Right ventricle myocardium inferior (tissue), 1 donor: ENCODE measurements around the gene MARK2. TPM values are rescaled to one million over a fixed set of nuclear protein-coding genes. Genes with fewer than 3 reads are reported as not detected.
"Not testable (repeated sequence)": the region's sequence is repeated elsewhere in the genome, so short reads cannot be mapped to it uniquely, and the experiment has no call there.

Experiments used
- ATAC-seq: fragments of 200-7000 bp; cut with Tn5 transposase; one replicate; pipeline ENCODE4 v1.9.1; 2020; ENCODE audit warnings: mild to moderate bottlenecking, moderate library complexity
- DNase-seq: peaks from one replicate; pipeline ENCODE4 v3.0.0; 2021; ENCODE audit errors: missing footprints
- intact Hi-C: fragments of 100-400 bp; cut with DNase I; formaldehyde crosslinking; loops from one replicate; pipeline ENCODE4 v1.11.0; 2022
- long read RNA-seq: library from polyadenylated mRNA; unstranded; transcript quantifications from one replicate; pipeline ENCODE4 v2.0.0, GENCODE V29; 2021
- total RNA-seq: library from RNA; stranded (reverse); fragmentation: NEBNext Ultra II Directional; extraction: Animal tissue kit (Norgen Biotek cat#: 25700); gene quantifications from one replicate; pipeline ENCODE4 v1.2.1, GENCODE V29; 2021
- donor health status: DM: no; HTN: yes; CAD: no; lungs with severe emphysema.

The MARK2 gene
- 37.4 TPM for total RNA-seq
- long read RNA-seq, partial matches to known transcripts = 4 of 17 reads
- long read RNA-seq, other reads (novel, unspliced or antisense) = 13 of 17 reads

DNA sequence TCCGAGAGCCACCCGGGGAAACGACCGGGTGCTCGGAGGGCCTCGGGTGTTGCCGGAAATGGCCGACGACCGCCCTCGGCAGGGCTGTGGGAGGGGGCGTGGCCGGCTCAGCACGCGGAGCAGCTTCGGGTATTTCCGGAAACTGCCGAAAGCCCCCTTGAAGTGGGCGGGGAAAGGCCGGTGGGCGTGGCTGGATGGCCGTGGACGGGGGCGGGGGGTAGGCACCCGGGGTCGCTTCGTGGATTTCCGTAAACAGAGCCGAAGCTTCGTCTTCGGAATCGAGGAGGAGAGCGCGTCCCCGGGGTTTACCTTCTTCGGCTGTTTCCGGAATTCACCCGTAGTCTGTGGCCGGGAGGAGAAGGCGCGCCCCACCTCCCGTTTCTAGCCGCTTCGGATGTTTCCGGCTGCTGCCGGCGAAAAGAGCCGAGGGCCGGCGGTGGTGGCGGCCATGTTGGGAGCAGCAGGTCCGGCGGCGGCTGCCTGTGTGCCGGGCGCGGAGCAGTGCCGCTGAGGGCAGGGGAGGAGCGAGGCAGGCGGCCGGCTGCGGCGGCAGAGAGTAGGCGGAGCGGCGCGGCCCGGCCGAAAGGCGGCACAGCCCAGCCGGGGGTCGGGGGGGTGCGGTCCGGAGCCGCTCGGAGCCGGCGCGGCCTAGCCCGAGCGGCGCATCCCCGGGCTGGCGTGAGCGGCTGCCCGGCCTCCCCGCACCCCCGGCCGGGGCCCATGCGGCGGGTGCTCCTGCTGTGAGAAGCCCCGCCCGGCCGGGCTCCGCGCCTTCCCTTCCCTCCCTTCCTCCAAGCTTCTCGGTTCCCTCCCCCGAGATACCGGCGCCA, at the start of gene MARK2:
Gene MARK2, plus strand, starts transcription at position 433 of the 830 bp plus-strand sequence. Its CDS starts 397 bp downstream, at position 830.
- intact Hi-C loops = loop anchor here (1.0 kb wide), 2 partner anchors 78 to 135 kb away; partner anchors contain the start of genes COX8A and RCOR2
- peak; percentile 93 for ATAC-seq

DNA sequence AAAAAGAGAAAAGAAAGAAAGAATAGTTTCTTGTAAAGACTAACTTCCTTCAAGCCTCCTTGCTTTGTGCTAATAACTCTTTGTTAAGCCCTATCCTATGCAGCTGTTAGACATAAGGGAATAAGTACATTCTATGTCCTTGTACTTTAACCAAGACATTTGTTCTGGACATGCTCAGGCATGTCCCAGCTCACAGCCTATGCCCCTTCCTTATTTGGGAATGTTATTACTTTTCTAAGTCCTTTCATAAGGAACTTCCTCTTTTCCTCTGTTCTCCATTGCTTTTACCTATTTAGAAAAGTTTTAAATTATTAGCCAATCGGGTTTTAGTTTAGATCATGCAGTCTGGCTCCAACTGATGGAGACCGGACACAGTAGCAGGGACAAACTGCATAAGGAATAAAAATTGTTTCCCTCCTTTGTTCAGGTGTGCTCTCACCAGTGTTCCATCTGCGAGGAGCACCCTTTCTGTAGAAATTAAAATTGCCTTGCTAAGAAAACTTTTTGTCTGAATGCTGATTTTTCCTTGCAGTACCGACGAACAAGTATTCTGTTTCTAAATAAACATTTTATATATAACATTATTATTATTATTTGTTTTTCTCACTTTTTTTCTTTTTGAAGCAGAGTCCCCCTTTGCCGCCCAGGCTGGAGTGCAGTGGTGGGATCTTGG, 47.3 kb upstream of the MARK2 start:
- DNase-seq = no peak
- intact Hi-C loops = no loop called here
- no peak for ATAC-seq

More for the DNA sequence above, at the start of gene MARK2:
- peak; percentile 97 for DNase-seq

DNA sequence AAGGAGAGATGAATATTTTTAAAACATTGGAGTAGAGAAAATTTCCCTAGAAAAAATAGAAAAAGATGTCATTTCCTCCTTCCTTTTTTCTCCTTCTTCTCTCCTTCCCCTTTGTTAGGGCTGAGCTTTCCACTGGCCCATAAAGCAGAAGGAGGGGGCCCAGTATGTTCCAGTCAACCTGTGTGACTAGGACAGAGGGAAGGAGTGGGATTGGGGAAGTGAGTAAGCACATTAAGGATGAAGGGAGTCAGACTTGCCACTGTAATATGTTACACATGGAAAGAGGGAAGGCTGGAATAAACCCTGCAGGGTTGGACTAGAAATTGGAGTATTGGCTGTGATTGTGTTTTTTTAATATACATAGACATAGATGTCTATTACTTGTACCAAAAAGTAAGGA, 45.7 kb upstream of the MARK2 start:
- no peak for ATAC-seq
- intact Hi-C loops = no loop called here
- no peak for DNase-seq

DNA sequence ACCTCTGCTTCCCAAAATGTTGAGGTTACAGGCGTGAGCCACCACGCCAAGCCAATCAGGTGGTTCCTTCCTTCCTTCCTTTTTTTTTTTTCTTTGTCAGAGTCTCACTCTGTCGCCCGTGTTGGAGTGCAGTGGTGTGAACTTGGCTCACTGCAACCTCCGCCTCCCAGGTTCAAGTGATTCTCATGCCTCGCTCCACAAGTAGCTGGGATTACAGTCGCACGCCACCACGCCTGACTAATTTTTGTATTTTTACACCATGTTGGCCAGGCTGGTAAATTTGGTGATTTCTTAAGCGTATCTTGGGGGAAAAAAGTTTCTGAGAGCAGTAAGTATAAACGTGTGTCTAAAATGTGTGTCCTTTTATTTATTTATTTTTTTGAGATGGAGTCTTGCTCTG, 43.8 kb upstream of the MARK2 start:
- intact Hi-C loops = no loop called here
- DNase-seq = no peak
- no peak for ATAC-seq

DNA sequence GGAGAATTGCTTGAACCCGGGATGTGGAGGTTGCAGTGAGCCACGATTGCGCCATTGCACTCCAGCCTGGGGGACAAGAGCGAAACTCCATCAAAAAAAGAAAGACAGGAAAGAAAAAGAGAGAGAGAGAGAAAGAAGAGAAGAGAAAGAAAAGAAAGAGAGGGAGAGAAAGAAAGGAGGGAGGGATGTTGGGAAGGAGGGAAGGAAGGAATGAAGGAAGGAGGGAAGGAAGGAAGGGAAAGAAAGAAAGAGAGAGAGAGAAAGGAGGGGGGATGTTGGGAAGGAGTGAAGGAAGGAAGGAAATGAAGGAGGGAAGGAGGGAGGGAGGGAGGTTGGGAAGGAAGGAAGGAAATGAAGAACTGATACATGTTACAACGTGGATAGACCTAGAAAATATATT, 38.0 kb upstream of the MARK2 start:
- intact Hi-C loops = no loop called here
- ATAC-seq (no peak), DNase-seq (no peak)

DNA sequence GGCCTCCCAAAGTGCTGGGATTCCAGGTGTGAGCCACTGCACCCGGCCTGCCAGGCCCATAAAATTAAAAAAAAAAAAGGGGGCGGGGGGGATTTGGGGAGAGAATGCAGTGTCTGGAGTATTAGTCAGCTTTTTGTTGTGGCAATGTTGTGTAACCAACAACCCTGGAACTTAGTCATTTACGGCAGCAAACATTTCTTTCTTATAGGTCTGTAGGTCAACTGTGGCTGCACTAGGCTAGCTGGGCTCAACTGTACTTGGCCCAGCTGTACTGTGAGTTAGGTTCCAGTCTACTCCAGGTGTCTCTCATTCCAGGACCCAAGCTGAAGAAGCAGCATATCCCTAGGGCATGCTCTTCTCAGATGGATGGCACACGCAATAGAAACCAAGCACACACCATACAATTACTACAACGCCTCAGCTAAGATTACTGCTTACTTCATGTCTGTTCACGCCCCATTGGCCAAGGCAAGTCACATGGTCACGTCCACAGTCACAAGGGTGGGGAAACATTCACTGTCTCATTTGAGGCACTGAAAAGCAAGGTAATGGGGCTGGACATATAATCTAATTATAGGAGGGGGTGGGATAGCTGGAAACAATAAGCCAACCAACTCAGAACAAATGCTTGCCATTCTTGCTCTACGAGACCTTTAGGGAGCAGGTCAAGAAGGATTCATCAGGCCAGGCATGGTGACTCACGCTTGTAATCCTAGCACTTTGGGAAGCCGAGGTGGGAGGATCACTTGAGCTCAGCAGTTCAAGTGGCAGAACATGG, 36.1 kb upstream of the MARK2 start:
- ATAC-seq = no peak
- intact Hi-C loops = no loop called here
- no peak for DNase-seq

DNA sequence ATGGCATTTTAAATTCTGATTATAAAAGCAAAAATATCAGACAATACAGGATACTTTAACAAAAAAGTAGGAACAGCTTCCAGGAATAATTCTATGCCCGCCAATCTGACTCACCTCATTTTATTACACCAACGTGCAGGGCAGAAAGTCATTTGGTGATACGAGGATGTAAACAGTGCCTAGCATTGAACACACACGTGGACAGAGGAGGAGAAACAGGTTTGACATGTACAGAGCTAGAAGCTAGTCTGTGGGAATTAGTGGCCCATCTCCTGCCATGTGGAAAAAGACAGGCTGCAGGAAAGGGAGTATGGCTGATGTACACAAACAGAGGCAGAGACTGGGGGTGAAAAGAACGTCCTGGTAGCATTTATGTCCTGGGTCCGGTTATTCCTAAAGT, 34.7 kb upstream of the MARK2 start:
- ATAC-seq (no peak), DNase-seq (no peak)
- intact Hi-C loops = no loop called here

DNA sequence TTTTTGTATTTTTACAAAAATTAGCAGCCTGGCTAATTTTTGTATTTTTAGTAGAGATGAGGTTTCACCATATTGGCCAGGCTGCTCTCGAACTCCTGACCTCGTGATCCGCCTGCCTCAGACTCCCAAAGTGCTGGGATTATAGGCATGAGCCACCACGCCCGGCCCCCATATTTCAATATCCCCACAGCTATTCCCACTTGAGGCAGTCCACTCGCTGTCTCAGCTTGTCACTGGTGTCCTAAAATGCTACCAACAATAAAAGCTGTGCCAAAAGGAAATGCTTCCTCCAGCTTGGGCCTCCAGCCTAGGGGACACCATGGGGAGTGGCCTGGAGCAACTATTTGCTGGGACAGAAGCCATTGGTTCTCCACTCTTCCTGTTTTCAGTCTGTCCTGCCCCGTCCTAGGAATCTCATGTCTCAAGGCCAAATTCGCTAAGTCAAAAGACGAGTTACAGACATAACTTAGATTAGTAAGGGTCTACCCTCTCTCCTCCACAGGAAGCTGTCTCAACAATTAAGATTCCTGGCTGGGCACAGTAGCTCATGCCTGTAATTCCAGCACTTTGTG, 33.0 kb upstream of the MARK2 start:
- DNase-seq (no peak), ATAC-seq (peak; percentile 76)
- intact Hi-C loops = no loop called here

DNA sequence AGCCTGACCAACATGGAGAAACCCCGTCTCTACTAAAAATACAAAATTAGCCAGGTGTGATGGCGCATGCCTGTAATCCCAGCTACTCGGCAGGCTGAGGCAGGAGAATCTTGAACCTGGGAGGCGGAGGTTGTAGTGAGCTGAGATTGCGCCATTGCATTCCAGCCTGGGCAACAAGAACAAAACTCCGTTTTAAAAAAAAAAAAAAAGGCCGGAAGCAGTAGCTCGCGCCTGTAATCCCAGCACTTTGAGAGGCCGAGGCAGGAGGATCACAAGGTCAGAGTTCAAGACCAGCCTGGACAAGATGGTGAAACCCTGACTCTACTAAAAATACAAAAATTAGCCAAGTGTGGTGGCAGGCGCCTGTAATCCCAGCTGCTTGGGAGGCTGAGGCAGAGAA, 28.5 kb upstream of the MARK2 start:
- ATAC-seq, intact Hi-C loops: not testable (repeated sequence)
- peak; percentile 43 for DNase-seq

DNA sequence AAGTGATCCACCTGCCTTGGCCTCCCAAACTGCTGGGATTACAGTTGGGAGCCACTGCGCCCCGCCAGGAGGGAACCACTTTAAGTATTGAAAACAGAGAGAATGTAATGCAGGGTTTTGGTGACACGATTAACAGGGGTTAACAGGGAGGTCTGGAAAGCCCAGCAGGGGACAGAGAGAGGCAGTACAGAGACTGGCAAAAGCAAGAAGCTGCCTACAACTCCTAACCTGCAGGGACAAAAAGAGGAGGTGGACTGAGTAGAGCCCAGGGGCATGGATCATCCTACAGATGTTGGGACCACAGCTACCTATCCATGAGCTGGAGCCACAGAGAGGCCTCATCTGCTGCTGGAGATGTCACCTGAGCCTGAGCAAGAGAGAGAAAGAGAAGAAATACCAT, 27.4 kb upstream of the MARK2 start:
- intact Hi-C loops = no loop called here
- no peak for DNase-seq
- no peak for ATAC-seq

DNA sequence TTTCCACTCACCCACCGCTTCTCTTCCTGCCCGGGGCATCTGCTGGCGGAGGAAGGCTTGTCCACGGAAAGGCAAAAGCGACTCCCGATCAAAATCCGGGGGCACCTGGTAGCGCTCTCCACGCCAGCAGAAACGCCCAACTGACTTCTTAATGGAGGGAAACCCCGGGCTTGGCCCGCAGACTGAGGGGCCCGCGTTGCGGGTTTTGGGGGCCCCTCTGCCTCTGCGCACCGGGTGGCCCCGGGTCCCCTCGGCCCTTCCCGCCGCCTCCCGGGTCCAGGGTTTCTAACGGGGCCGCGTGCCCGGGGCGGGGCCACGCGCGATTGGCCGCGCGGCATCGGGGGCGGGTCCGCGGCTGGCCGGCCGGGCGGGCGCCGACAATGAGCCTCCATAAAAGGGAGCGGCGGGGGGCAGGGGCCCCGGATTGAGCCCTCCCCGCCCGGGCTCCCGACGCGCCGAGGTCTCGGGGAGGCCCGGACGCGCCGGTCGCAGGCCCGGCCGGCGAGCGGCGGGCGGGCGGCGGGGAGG, 25.8 kb upstream of the MARK2 start, which contains the start of gene SPINDOC:
Gene SPINDOC, plus strand, starts transcription at position 422 of the 528 bp plus-strand sequence. CDS start 231 bp downstream, outside the sequence.
- intact Hi-C loops = loop anchor here (1.0 kb wide), 1 partner anchor 45 kb away; the partner anchor contains the start of gene ZFTA
- ATAC-seq (peak; percentile 95), DNase-seq (peak; percentile 90)

DNA sequence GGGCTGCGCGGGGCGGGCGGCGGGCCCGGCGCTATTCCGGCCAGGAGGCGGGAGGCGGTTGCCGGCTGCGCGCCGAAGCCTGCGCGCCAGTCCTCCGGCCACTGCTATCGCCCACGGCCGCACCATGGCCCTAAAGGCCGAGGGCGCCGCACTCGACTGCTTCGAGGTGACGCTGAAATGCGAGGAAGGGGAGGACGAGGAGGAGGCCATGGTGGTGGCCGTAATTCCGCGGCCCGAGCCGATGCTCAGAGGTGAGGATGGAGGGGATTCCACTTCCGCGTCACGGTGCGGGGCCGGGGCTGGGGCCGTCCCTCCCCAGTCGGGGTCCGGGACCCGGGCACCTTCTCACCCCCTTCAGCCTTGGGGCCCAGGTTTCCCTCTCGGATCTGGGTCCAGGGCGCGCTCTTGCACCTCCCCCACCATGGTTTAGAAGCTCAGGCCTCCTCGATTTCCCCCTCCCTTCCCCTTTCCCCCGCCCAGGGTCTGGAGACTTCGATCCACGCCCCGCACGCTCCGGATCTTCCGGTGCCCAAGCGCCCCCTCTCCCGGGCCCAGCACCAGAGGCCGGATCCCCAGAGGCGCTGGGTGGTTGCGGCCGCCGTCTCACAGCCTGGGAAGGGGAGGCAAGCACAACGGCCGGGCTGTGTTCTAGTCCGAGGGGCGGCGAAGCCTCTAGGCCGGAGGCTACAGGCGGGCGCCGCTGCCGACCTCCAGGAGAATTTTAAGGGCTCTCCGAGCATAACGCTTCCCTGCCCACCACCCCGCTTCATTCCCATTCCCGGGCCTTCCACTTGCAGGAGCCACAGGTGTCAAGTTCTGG, 25.1 kb upstream of the MARK2 start:
- intact Hi-C loops = loop anchor here (1.0 kb wide), 1 partner anchor 45 kb away; the partner anchor contains the start of gene ZFTA
- ATAC-seq (peak; percentile 43), DNase-seq (peak; percentile 73)

DNA sequence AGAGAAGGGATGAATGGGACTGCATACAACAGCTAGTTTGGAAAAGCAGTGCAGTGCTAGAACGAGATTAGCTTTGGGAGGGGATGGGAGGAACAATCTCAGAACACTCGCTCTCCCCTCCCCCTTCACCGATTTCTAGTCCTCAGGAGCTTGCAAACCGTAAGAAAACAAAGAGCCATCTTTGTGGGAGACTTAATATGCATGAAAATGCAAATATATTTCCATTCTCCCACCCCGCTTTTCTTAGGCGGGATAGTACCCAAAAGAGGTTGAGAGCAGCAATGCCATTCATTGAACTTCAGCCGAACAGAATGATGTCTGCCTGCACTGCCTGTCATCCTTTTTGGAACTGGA, 24.6 kb upstream of the MARK2 start:
- DNase-seq = no peak
- intact Hi-C loops = no loop called here
- no peak for ATAC-seq

DNA sequence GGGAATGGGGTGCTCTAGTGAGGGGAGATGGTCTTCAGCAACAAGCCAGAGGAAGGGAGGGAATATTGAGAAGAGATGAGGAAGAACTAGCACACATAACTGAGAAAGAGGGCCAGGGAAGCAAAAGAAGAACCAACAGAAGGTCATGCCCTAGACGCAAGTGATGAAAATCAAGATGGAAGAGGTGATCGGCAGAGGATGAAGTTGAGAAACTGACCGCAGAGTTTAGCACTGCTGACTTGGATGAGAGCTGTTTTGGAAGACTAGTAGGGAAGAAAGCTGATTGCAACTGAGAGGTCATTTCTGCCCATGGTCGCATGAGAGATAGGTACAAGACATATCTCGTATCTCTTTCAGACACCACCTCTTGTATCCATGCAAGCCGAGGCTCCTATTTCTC, 22.7 kb upstream of the MARK2 start:
- no peak for DNase-seq
- intact Hi-C loops = no loop called here
- ATAC-seq = no peak

DNA sequence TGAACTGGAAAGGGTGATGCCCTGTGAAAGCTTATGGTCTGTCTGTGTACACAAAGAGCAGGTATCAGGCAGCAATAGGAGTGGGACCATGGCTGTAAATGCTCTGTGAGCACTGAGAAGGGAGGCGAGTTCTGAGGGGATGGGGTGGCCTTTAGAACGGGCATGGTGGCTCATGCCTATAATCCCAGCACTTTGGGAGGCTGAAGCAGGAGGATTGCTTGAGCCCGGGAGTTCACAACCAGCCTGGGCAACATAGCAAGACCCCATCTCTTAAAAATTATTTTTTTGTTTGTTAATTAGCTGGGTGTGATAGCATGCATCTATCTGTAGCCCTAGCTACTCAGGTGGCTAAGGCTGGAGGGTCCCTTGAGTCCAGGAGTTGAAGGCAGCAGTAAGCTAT, 22.2 kb upstream of the MARK2 start:
- intact Hi-C loops = no loop called here
- ATAC-seq (no peak), DNase-seq (no peak)

DNA sequence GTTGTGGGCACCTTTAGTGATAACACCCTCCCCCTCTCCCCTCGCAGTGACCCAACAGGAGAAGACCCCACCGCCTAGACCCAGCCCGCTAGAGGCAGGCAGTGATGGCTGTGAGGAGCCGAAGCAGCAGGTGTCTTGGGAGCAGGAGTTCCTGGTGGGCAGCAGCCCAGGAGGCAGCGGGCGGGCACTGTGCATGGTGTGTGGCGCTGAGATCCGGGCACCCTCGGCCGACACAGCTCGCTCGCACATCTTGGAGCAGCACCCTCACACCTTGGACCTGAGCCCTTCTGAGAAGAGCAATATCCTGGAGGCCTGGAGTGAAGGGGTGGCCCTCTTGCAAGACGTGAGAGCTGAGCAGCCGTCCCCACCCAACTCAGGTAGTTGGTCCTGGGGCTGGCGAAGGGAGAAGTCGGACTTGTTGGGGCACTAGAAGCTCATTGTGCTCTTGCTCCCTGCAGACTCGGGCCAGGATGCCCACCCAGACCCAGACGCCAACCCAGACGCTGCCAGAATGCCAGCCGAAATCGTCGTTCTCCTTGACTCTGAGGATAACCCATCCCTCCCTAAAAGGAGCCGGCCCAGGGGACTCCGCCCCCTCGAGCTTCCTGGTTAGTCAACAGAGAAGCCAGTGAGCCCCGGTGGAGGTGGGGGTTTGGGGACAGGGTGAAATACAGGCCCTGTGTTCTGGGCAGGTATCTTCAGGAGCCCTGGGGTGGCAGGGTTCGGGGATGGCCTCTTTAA, 21.0 kb upstream of the MARK2 start:
- intact Hi-C loops = no loop called here
- DNase-seq (peak; percentile 60), ATAC-seq (no peak)

DNA sequence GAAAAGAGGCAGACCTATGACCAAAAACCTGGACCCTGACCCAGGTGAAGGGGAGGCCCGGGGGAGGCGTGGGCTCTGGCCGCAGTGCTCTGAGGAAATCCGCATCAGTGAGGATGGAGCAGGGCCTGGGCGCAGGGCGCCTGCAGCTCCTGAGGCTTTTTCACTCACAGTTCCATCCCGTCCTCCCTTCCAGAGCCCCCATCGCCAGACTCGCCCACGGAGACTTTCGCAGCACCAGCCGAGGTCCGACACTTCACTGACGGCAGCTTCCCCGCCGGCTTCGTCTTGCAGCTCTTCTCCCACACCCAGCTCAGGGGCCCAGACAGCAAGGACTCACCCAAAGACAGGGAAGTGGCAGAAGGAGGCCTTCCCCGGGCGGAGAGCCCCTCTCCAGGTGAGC, 20.3 kb upstream of the MARK2 start:
- DNase-seq = no peak
- intact Hi-C loops = no loop called here
- no peak for ATAC-seq
